ENCODE measurements around the gene BAIAP2L1.

- TF ChIP-seq POLR2A (IDR thresholded peaks at IDR 0.05; ENCODE audit: extremely low read depth, insufficient read length) (no peak), CTCF (IDR thresholded peaks at IDR 0.05; ENCODE audit: low read depth, low read length) (no peak), MYC (IDR thresholded peaks at IDR 0.05; ENCODE audit: low read depth, low read length) (no peak), MAX (IDR thresholded peaks at IDR 0.05; ENCODE audit: low read depth, low read length) (no peak)
Observed at GRCh38 chr7:98303906-98304305, 97.0 kb downstream of the BAIAP2L1 start.

Measured in NB4 (cell line).